HT-29 (cell line): ENCODE data around the gene SASS6. TPM values are rescaled to one million over a fixed set of nuclear protein-coding genes. Genes with fewer than 3 reads are reported as not detected.
"Not testable (repeated sequence)": the region's sequence is repeated elsewhere in the genome, so short reads cannot be mapped to it uniquely, and the experiment has no call there.

Experiments
- DNase-seq: peaks from one replicate; pipeline ENCODE4 v3.0.0-alpha.2; 2015; ENCODE audit warnings: low spot score
- small RNA-seq: library from RNA; depleted of rRNA; stranded (forward); fragments of <200 nt; gene quantifications from one replicate; pipeline ENCODE3, GENCODE V24; 2014
- total RNA-seq: library from RNA; depleted of rRNA; stranded (reverse); fragments of >200 nt; shearing (Covaris generic); gene quantifications from 2 replicates; pipeline ENCODE4 v1.2.3, GENCODE V29; 2014; rRNA removed

SASS6 gene
- total RNA-seq, 1 experiment from 2014 or later = 3.9 TPM

GRCh38 chr1:100050139-100050538, 82.6 kb downstream of the SASS6 start:
- DNase-seq = no peak

- not testable (repeated sequence) for DNase-seq
These were observed 85.5 kb downstream of the SASS6 start for GRCh38 chr1:100047235-100047708.

GRCh38 chr1:100045206-100045605, 87.5 kb downstream of the SASS6 start:
- no peak for DNase-seq

- no peak for DNase-seq
These were observed 93.1 kb downstream of the SASS6 start for GRCh38 chr1:100039591-100039990.

GRCh38 chr1:100038660-100039287, 94.0 kb downstream of the SASS6 start:
- peak; percentile 75 for DNase-seq

- DNase-seq = peak; percentile 90
These were observed 94.6 kb downstream of the SASS6 start for GRCh38 chr1:100037927-100038659.

GRCh38 chr1:100037656-100037926, 95.1 kb downstream of the SASS6 start:
- DNase-seq = no peak

- DNase-seq = peak; percentile 61
These were observed 95.7 kb downstream of the SASS6 start for GRCh38 chr1:100036718-100037655.

- DNase-seq = no peak
These were observed 97.5 kb downstream of the SASS6 start for GRCh38 chr1:100035214-100035613.

- peak; percentile 26 for DNase-seq
These were observed 98.3 kb downstream of the SASS6 start for GRCh38 chr1:100034470-100034869.

Small RNA genes lying within 50 kb of the gene (small RNA-seq; reads per million reads assigned to genes)
- gene AC093019.1 = 0.65 reads per million

Other genes with a start within 250 kb of the SASS6 start
- gene SLC35A3, start 162.9 kb downstream of the SASS6 start, total RNA-seq = 30.5 and 30.8 TPM in 2 replicates
- 5.8 and 7.5 TPM in 2 replicates for gene TRMT13, start 233 bp upstream of the SASS6 start, total RNA-seq
- gene LRRC39, start 45.3 kb upstream of the SASS6 start, total RNA-seq = 0.05 and 0.41 TPM in 2 replicates
- gene DBT, start 116.9 kb upstream of the SASS6 start, total RNA-seq = 2.5 and 3.6 TPM in 2 replicates
- gene RTCA, start 133.3 kb upstream of the SASS6 start, total RNA-seq = 19.8 and 25.5 TPM in 2 replicates
- gene CDC14A, start 219.6 kb upstream of the SASS6 start, total RNA-seq = 15.5 and 15.6 TPM in 2 replicates